Measurements from ENCODE around the gene TJAP1. TPM values are rescaled to one million over a fixed set of nuclear protein-coding genes. Genes with fewer than 3 reads are reported as not detected.

Gene TJAP1
- polyA plus RNA-seq, 1 donor (not counting 4 experiments of a cell fraction or from before 2014, with no cell fraction given), result 23.3 TPM

DNA sequence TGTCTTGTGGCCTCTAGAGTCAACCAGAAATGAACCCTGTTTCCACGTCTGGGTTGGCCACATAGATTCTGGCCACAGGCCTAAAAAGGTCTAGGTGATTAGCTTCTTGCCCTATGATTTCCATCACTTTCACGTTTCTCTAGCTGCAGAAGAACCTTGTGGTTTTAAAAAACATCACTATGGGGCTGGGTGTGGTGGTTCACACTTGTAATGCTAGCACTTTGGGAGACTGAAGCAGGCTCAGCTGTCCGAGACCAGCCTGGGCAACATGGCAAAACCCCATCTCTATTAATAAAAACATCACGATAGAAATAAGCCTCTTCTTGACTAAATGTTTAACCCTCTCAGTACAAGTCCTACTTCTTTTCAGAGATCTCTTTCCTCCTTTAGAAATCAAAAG, 67.1 kb downstream of the TJAP1 start:
- Histone ChIP-seq H3K9me1 (ENCODE audit: control insufficient read depth, extremely low read depth, insufficient read depth, low read length) (no peaks in the 10 kb centered on the region), H3K4me3 (ENCODE audit: control insufficient read depth in 2 of 3, extremely low read depth in 1 of 3, insufficient read depth in 2 of 3, low read depth in 1 of 3, low read length in 3 of 3) (no peak overlapping the region), H3K9ac (ENCODE audit: control insufficient read depth, extremely low read depth, insufficient read depth, low read length) (no peak overlapping the region), H3K79me2 (ENCODE audit: control insufficient read depth, insufficient read depth, low read length) (no peaks in the 10 kb centered on the region), H3K4me2 (ENCODE audit: control insufficient read depth, extremely low read depth, insufficient read depth, low read depth, low read length) (no peak overlapping the region), H2AFZ (ENCODE audit: control insufficient read depth, low read length) (no peak overlapping the region), H3K27ac (ENCODE audit: control insufficient read depth, insufficient read depth, low read length) (no peak overlapping the region), H3K4me1 (ENCODE audit: control insufficient read depth, extremely low read depth, insufficient read depth, low read length) (no peaks in the 10 kb centered on the region), H3K9me3 (ENCODE audit: control insufficient read depth, low read depth, low read length) (no peaks in the 10 kb centered on the region), H4K20me1 (ENCODE audit: control insufficient read depth, extremely low read depth, insufficient read depth, low read length) (no peaks in the 10 kb centered on the region), H3K36me3 (ENCODE audit: control insufficient read depth in 2 of 2, extremely low read depth in 1 of 2, insufficient read depth in 2 of 2, low read length in 2 of 2) (peaks cover 25 to 31% of the 10 kb centered on the region in 2 experiments), H3K27me3 (ENCODE audit: control insufficient read depth, extremely low read depth, insufficient read depth, low read length) (no peaks in the 10 kb centered on the region)
- dilution Hi-C loops (cut with MboI; ENCODE audit: extremely low pct_ligation_motif_present, low sequenced_read_pairs), result no loop called here
- DNase-seq (ENCODE audit: low read depth, low spot score) (no peak), FAIRE-seq (no peak)
- TF ChIP-seq CTCF (optimal IDR thresholded peaks at IDR 0.05 in 1 of 3, IDR thresholded peaks at IDR 0.05 in 1 of 3, conservative IDR thresholded peaks at IDR 0.05 in 1 of 3; ENCODE audit: extremely low read depth in 1 of 3, insufficient read depth in 2 of 3, low read length in 3 of 3), result no peak
- TF ChIP-seq EZH2 (IDR thresholded peaks at IDR 0.05; ENCODE audit: low read length), result no peak

GRCh38 chr6:43547222-43547621, 69.9 kb downstream of the TJAP1 start:
- no peaks in the 10 kb centered on the region for H3K4me1 ChIP-seq (ENCODE audit: control insufficient read depth, extremely low read depth, insufficient read depth, low read length)
- H3K4me3 ChIP-seq (ENCODE audit: control insufficient read depth in 2 of 3, extremely low read depth in 1 of 3, insufficient read depth in 2 of 3, low read depth in 1 of 3, low read length in 3 of 3), result no peak overlapping the region
- DNase-seq (ENCODE audit: low read depth, low spot score), result no peak
- no peaks in the 10 kb centered on the region for H3K9me1 ChIP-seq (ENCODE audit: control insufficient read depth, extremely low read depth, insufficient read depth, low read length)
- H3K9me3 ChIP-seq (ENCODE audit: control insufficient read depth, low read depth, low read length), result no peaks in the 10 kb centered on the region
- no peaks in the 10 kb centered on the region for H3K27me3 ChIP-seq (ENCODE audit: control insufficient read depth, extremely low read depth, insufficient read depth, low read length)
- peaks cover 34 to 46% of the 10 kb centered on the region in 2 experiments for H3K36me3 ChIP-seq (ENCODE audit: control insufficient read depth in 2 of 2, extremely low read depth in 1 of 2, insufficient read depth in 2 of 2, low read length in 2 of 2)
- no peak overlapping the region for H2AFZ ChIP-seq (ENCODE audit: control insufficient read depth, low read length)
- TF ChIP-seq EZH2 (IDR thresholded peaks at IDR 0.05; ENCODE audit: low read length), result no peak
- TF ChIP-seq CTCF (optimal IDR thresholded peaks at IDR 0.05 in 1 of 3, IDR thresholded peaks at IDR 0.05 in 1 of 3, conservative IDR thresholded peaks at IDR 0.05 in 1 of 3; ENCODE audit: extremely low read depth in 1 of 3, insufficient read depth in 2 of 3, low read length in 3 of 3), result no peak
- H3K27ac ChIP-seq (ENCODE audit: control insufficient read depth, insufficient read depth, low read length), result no peak overlapping the region
- dilution Hi-C loops (cut with MboI; ENCODE audit: extremely low pct_ligation_motif_present, low sequenced_read_pairs), result no loop called here
- H3K4me2 ChIP-seq (ENCODE audit: control insufficient read depth, extremely low read depth, insufficient read depth, low read depth, low read length), result no peak overlapping the region
- no peak for FAIRE-seq
- no peaks in the 10 kb centered on the region for H4K20me1 ChIP-seq (ENCODE audit: control insufficient read depth, extremely low read depth, insufficient read depth, low read length)
- H3K79me2 ChIP-seq (ENCODE audit: control insufficient read depth, insufficient read depth, low read length), result no peaks in the 10 kb centered on the region
- no peak overlapping the region for H3K9ac ChIP-seq (ENCODE audit: control insufficient read depth, extremely low read depth, insufficient read depth, low read length)

Small RNA genes within 50 kb of the gene (small RNA-seq; reads per million reads assigned to genes)
- gene MIR6780B (ENCODE audit: insufficient read length in 3 of 3, low read depth in 3 of 3, low replicate concordance in 1 of 3) (0 reads per million in 3 experiments), gene RF00426 (ENCODE audit: insufficient read length in 3 of 3, low read depth in 3 of 3, low replicate concordance in 1 of 3) (0 reads per million in 3 experiments), gene RNU6-1113P (ENCODE audit: insufficient read length in 3 of 3, low read depth in 3 of 3, low replicate concordance in 1 of 3) (0 reads per million in 3 experiments)

Other genes starting within 250 kb of the TJAP1 start
- gene DNPH1, start 248.1 kb upstream of the TJAP1 start, polyA plus RNA-seq, result 57.1 to 98.6 TPM (median 73.9 TPM) in 3 replicates
- gene TTBK1, start 234.1 kb upstream of the TJAP1 start, polyA plus RNA-seq, result not detected in 3 replicates
- not detected in 3 replicates for gene SLC22A7, start 179.3 kb upstream of the TJAP1 start, polyA plus RNA-seq
- 0.08 to 0.67 TPM (median 0.26 TPM) in 3 replicates for gene CRIP3, start 168.7 kb upstream of the TJAP1 start, polyA plus RNA-seq
- 11.4 to 15.9 TPM (median 14.6 TPM) in 3 replicates for gene ZNF318, start 107.9 kb upstream of the TJAP1 start, polyA plus RNA-seq
- gene ABCC10, start 50.0 kb upstream of the TJAP1 start, polyA plus RNA-seq, result 17.9 to 30.1 TPM (median 23.0 TPM) in 3 replicates
- gene DLK2, start 22.0 kb upstream of the TJAP1 start, polyA plus RNA-seq, result 19.8 to 32.2 TPM (median 31.6 TPM) in 3 replicates
- gene LRRC73, start 32.8 kb downstream of the TJAP1 start, polyA plus RNA-seq, result 0.16 to 0.40 TPM (median 0.18 TPM) in 3 replicates
- 120 to 138 TPM (median 136 TPM) in 3 replicates for gene YIPF3, start 39.4 kb downstream of the TJAP1 start, polyA plus RNA-seq
- gene POLR1C, start 39.5 kb downstream of the TJAP1 start, polyA plus RNA-seq, result 99.6 to 121 TPM (median 119 TPM) in 3 replicates
- gene XPO5, start 98.5 kb downstream of the TJAP1 start, polyA plus RNA-seq, result 40.5 to 49.9 TPM (median 46.3 TPM) in 3 replicates
- 24.4 to 32.3 TPM (median 29.9 TPM) in 3 replicates for gene POLH, start 98.6 kb downstream of the TJAP1 start, polyA plus RNA-seq
- gene GTPBP2, start 151.7 kb downstream of the TJAP1 start, polyA plus RNA-seq, result 51.2 to 80.6 TPM (median 59.5 TPM) in 3 replicates
- gene MAD2L1BP, start 158.3 kb downstream of the TJAP1 start, polyA plus RNA-seq, result 34.2 to 48.1 TPM (median 46.5 TPM) in 3 replicates
- not detected in 3 replicates for gene RSPH9, start 167.5 kb downstream of the TJAP1 start, polyA plus RNA-seq
- gene MRPS18A, start 210.2 kb downstream of the TJAP1 start, polyA plus RNA-seq, result 48.8 to 62.8 TPM (median 54.5 TPM) in 3 replicates

All from keratinocyte (primary cell).